HCT116 (cell line): ENCODE results near the gene RERG. TPM values are rescaled to one million over a fixed set of nuclear protein-coding genes. Genes with fewer than 3 reads are reported as not detected.

ENCODE experiments used
- ATAC-seq: fragments of 200-7000 bp; cut with Tn5 transposase; 2 replicates; pipeline ENCODE4 v1.9.1; 2020; ENCODE audit warnings: mild to moderate bottlenecking, moderate library complexity
- BruUV-seq: library from RNA; stranded (reverse); fragments of 400-500 nt; replicated peaks from 2 replicates; lab custom pipeline; 2021; lab: Mats Ljungman, UMichigan
- CTCF ChIA-PET: fragments of 300-600 bp; sonication (Branson Sonifier 250); formaldehyde crosslinking; loops from one replicate; lab custom pipeline; 2021; ENCODE audit warnings: antibody characterized with exemption; lab: Charles Lee
- POLR2A ChIA-PET: fragments of 300-600, 350-600 bp; sonication (Branson Sonifier 250); formaldehyde crosslinking; loops from one replicate; lab custom pipeline; 2021; ENCODE audit warnings: antibody characterized with exemption; lab: Charles Lee
- RAD21 ChIA-PET, 2 experiments: fragments of 300-600 bp; sonication (Branson Sonifier 250); formaldehyde crosslinking; loops; one replicate each; lab custom pipeline; 2023; ENCODE audit warnings: low total read pairs in 2 of 2; ENCODE audit not compliant: uncharacterized antibody in 2 of 2, unreplicated experiment in 2 of 2, low non-redundant PET in 1 of 2; lab: Charles Lee
- DNase-seq: peaks from one replicate; pipeline ENCODE4 v3.0.0-alpha.2; 2010; ENCODE audit warnings: low read depth, low spot score
- H2AFZ ChIP-seq: fragments of 200-600 bp; shearing (Covaris generic), sonication (generic); 2 replicates; pipeline ENCODE4 v1.6.1; 2017; ENCODE audit warnings: low read depth, mixed run types, mixed read lengths, antibody characterized with exemption, low read length; ENCODE audit not compliant: poor library complexity, severe bottlenecking
- H3K27ac ChIP-seq: 2 replicates; pipeline ENCODE4 v1.5.1; 2012; ENCODE audit warnings: low read depth, low read length
- H3K27me3 ChIP-seq: fragments of 200-600 bp; sonication (generic); 2 replicates; pipeline ENCODE4 v1.6.1; 2016; ENCODE audit warnings: mixed run types, low read length, mixed read lengths; ENCODE audit not compliant: insufficient read depth
- H3K36me3 ChIP-seq, 2 experiments: fragments of 200-500 bp in 1 of 2; fragments of 200-600 bp in 1 of 2; sonication (Bioruptor generic) in 1 of 2; sonication (generic) in 1 of 2; 2 replicates each; pipeline versions ENCODE4 v1.5.1 to v1.6.1; 2014 to 2016; ENCODE audit warnings: low read length in 2 of 2, inconsistent platforms in 1 of 2, mixed read lengths in 1 of 2, mixed run types in 1 of 2; ENCODE audit not compliant: insufficient read depth in 2 of 2, control insufficient read depth in 1 of 2
- H3K4me1 ChIP-seq, 2 experiments: fragments of 200-600 bp in 1 of 2; sonication (generic) in 1 of 2; 2 replicates each; pipeline versions ENCODE4 v1.5.1 to v1.6.1; 2012 to 2017; ENCODE audit warnings: low read length in 2 of 2, inconsistent platforms in 1 of 2, mild to moderate bottlenecking in 1 of 2, mixed read lengths in 1 of 2, mixed run types in 1 of 2, moderate library complexity in 1 of 2; ENCODE audit not compliant: insufficient read depth in 2 of 2, control insufficient read depth in 1 of 2
- H3K4me2 ChIP-seq: fragments of 200-600 bp; sonication (generic); 2 replicates; pipeline ENCODE4 v1.6.1; 2017; ENCODE audit warnings: mixed run types, low read length, mixed read lengths
- H3K4me3 ChIP-seq, 2 experiments: fragments of 200-600 bp in 1 of 2; sonication (generic) in 1 of 2; replicated peaks in 1 of 2; 2 replicates each; pipeline ENCODE4 v1.5.1; 2011 to 2016; ENCODE audit warnings: low read length in 2 of 2, control low read depth in 1 of 2, low read depth in 1 of 2, mild to moderate bottlenecking in 1 of 2, mixed read lengths in 1 of 2, mixed run types in 1 of 2
- H3K79me2 ChIP-seq: fragments of 200-600 bp; sonication (generic); 2 replicates; pipeline ENCODE4 v1.6.1; 2017; ENCODE audit warnings: mild to moderate bottlenecking, mixed run types, low read length, moderate library complexity, mixed read lengths; ENCODE audit not compliant: insufficient read depth
- H3K9ac ChIP-seq: fragments of 200-600 bp; sonication (generic); 2 replicates; pipeline ENCODE4 v1.6.1; 2016; ENCODE audit warnings: low read length, mixed read lengths
- H3K9me2 ChIP-seq: fragments of 200-600 bp; sonication (generic), shearing (Covaris generic); 2 replicates; pipeline ENCODE4 v1.6.1; 2017; ENCODE audit warnings: mixed run types, mild to moderate bottlenecking, moderate library complexity; ENCODE audit not compliant: insufficient read depth
- H3K9me3 ChIP-seq, 2 experiments: fragments of 200-500 bp in 1 of 2; fragments of 200-600 bp in 1 of 2; sonication (Bioruptor generic) in 1 of 2; sonication (generic) in 1 of 2; 2 replicates each; pipeline ENCODE4 v1.6.1; 2014 to 2017; ENCODE audit warnings: low read length in 2 of 2, mixed read lengths in 2 of 2, inconsistent platforms in 1 of 2, low read depth in 1 of 2, mild to moderate bottlenecking in 1 of 2, mixed run types in 1 of 2, moderate library complexity in 1 of 2; ENCODE audit not compliant: control insufficient read depth in 1 of 2, insufficient read depth in 1 of 2
- H4K20me1 ChIP-seq: fragments of 200-600 bp; sonication (generic), shearing (Covaris generic); 2 replicates; pipeline ENCODE4 v1.6.1; 2017; ENCODE audit warnings: mixed run types, mild to moderate bottlenecking, moderate library complexity; ENCODE audit not compliant: insufficient read depth
- ATF3 ChIP-seq: IDR thresholded peaks from 2 replicates; pipeline ENCODE4 v1.6.1; 2012
- CBX3 ChIP-seq: IDR thresholded peaks from 2 replicates; pipeline ENCODE4 v1.6.1; 2012; ENCODE audit warnings: low read depth
- CEBPB ChIP-seq: IDR thresholded peaks from 2 replicates; pipeline ENCODE4 v1.6.1; 2012; ENCODE audit warnings: low read depth
- EGR1 ChIP-seq: IDR thresholded peaks from 2 replicates; pipeline ENCODE4 v1.6.1; 2012; ENCODE audit warnings: low read depth
- ELF1 ChIP-seq: IDR thresholded peaks from 2 replicates; pipeline ENCODE4 v1.6.1; 2012; ENCODE audit warnings: low read depth, borderline replicate concordance
- EZH2 ChIP-seq: fragments of 200-600 bp; sonication (generic); IDR thresholded peaks from 2 replicates; pipeline ENCODE4 v1.6.1; 2017; ENCODE audit warnings: antibody characterized with exemption, mixed run types
- EZH2phosphoT487 ChIP-seq: fragments of 200-600 bp; IDR thresholded peaks from 2 replicates; pipeline ENCODE4 v1.6.1; 2018; ENCODE audit warnings: antibody characterized with exemption, borderline replicate concordance
- JUND ChIP-seq: IDR thresholded peaks from 2 replicates; pipeline ENCODE4 v1.6.1; 2012
- MAX ChIP-seq: IDR thresholded peaks from 2 replicates; pipeline ENCODE4 v1.6.1; 2012
- POLR2A ChIP-seq: IDR thresholded peaks from 2 replicates; pipeline ENCODE4 v1.7.0; 2011; ENCODE audit warnings: borderline replicate concordance; ENCODE audit not compliant: insufficient read depth, insufficient read length; ENCODE audit errors: extremely low read depth
- POLR2AphosphoS5 ChIP-seq: IDR thresholded peaks from 2 replicates; pipeline ENCODE4 v1.6.1; 2011; ENCODE audit warnings: mild to moderate bottlenecking, low read depth, low read length, moderate library complexity
- RAD21 ChIP-seq: IDR thresholded peaks from 2 replicates; pipeline ENCODE4 v1.6.1; 2012; ENCODE audit warnings: low read depth, mild to moderate bottlenecking
- SIN3A ChIP-seq: IDR thresholded peaks from 2 replicates; pipeline ENCODE4 v1.6.1; 2012; ENCODE audit warnings: low read depth
- SP1 ChIP-seq: IDR thresholded peaks from 2 replicates; pipeline ENCODE4 v1.6.1; 2012; ENCODE audit warnings: low read depth
- TCF7L2 ChIP-seq: IDR thresholded peaks from 2 replicates; pipeline ENCODE4 v1.7.0; 2011; ENCODE audit warnings: borderline replicate concordance, inconsistent platforms; ENCODE audit not compliant: insufficient read depth, insufficient read length; ENCODE audit errors: extremely low read depth
- YY1 ChIP-seq: IDR thresholded peaks from 2 replicates; pipeline ENCODE4 v1.6.1; 2011; ENCODE audit warnings: low read length, low read depth, moderate library complexity, mild to moderate bottlenecking; ENCODE audit not compliant: insufficient replicate concordance; ENCODE audit errors: extremely low read depth
- ZFX ChIP-seq: fragments of 450-650 bp; IDR thresholded peaks from 2 replicates; pipeline ENCODE4 v1.6.1; 2017
- intact Hi-C: fragments of 100-400 bp; cut with micrococcal nuclease; formaldehyde crosslinking; loops from 2 replicates; pipeline ENCODE4 v1.10.0; 2022
- total RNA-seq: library from RNA; stranded (reverse); gene quantifications from one replicate; pipeline ENCODE4 v1.2.1, GENCODE V29; 2021; ENCODE audit not compliant: unreplicated experiment
- TF ChIP-seq, protein P1 (sequence below): IDR thresholded peaks from 2 replicates; pipeline ENCODE4 v1.6.1; 2011; ENCODE audit warnings: mild to moderate bottlenecking, low read length, moderate library complexity; ENCODE audit not compliant: insufficient replicate concordance; ENCODE audit errors: extremely low read depth

The RERG gene
- total RNA-seq, 1 experiment from 2014 or later: not detected

GRCh38 chr12:15225136-15225862 is 4.1 kb upstream of the RERG start:
- POLR2A ChIA-PET: no interaction called here
- Histone ChIP-seq H3K79me2 (no peaks in the 10 kb centered on the region), H3K9me3 (no peaks in the 10 kb centered on the region)

More at GRCh38 chr12:15225136-15225862, 4.1 kb upstream of the RERG start:
- Histone ChIP-seq H2AFZ (no peak overlapping the region), H3K27me3 (peaks cover 22% of the 10 kb centered on the region; the same call in 1 of the 2 replicates), H3K9ac (no peak overlapping the region), H4K20me1 (no peaks in the 10 kb centered on the region), H3K4me1 (peaks cover 0 to 4% of the 10 kb centered on the region in 2 experiments; a peak in 1 of 4 replicates), H3K36me3 (no peaks in the 10 kb centered on the region), H3K4me3 (no peak overlapping the region), H3K9me2 (no peaks in the 10 kb centered on the region), H3K4me2 (no peak overlapping the region), H3K27ac (no peak overlapping the region)
- DNase-seq (no peak), ATAC-seq (no peak)
- no TSS peak for BruUV-seq
- intact Hi-C loops: loop anchor here (10.0 kb wide), 1 partner anchor 380 kb away; the partner anchor contains the start of gene ART4
- ChIA-PET RAD21 (no interaction called here), CTCF (no interaction called here)
- TF ChIP-seq YY1 (no peak), ZFX (no peak), CBX3 (no peak), EZH2 (no peak), SP1 (no peak), TCF7L2 (no peak), CEBPB (no peak), ATF3 (no peak), EGR1 (no peak), ELF1 (no peak), JUND (no peak), EZH2phosphoT487 (no peak), POLR2A (no peak), SIN3A (no peak), RAD21 (no peak), POLR2AphosphoS5 (no peak), MAX (no peak)
- TF ChIP-seq, protein P1, sequence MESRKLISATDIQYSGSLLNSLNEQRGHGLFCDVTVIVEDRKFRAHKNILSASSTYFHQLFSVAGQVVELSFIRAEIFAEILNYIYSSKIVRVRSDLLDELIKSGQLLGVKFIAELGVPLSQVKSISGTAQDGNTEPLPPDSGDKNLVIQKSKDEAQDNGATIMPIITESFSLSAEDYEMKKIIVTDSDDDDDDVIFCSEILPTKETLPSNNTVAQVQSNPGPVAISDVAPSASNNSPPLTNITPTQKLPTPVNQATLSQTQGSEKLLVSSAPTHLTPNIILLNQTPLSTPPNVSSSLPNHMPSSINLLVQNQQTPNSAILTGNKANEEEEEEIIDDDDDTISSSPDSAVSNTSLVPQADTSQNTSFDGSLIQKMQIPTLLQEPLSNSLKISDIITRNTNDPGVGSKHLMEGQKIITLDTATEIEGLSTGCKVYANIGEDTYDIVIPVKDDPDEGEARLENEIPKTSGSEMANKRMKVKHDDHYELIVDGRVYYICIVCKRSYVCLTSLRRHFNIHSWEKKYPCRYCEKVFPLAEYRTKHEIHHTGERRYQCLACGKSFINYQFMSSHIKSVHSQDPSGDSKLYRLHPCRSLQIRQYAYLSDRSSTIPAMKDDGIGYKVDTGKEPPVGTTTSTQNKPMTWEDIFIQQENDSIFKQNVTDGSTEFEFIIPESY: no peak
